GM12865 (cell line): ENCODE data around the gene PDE4D.
A peak's percentile ranks its signal among the peaks of the same experiment; 100 is the strongest.
"Not testable (repeated sequence)": the region's sequence is repeated elsewhere in the genome, so short reads cannot be mapped to it uniquely, and the experiment has no call there.

Experiments used
- DNase-seq: peaks from one replicate; pipeline ENCODE4 v3.0.0; 2010; ENCODE audit warnings: low read depth
- H3K4me3 ChIP-seq: 2 replicates; pipeline ENCODE4 v1.5.1; 2011; ENCODE audit warnings: mild to moderate bottlenecking, low read depth, low read length, control low read depth
- CTCF ChIP-seq: IDR thresholded peaks from 2 replicates; pipeline ENCODE4 v1.5.1; 2011; ENCODE audit warnings: low read length, control low read depth, low read depth, inconsistent platforms; ENCODE audit not compliant: insufficient read depth; ENCODE audit errors: missing control alignments

PDE4D gene

GRCh38 chr5:59464969-59465368 lies 428.6 kb downstream of the PDE4D start:
- no peak for DNase-seq
- no peak overlapping the region for H3K4me3 ChIP-seq
- no peak for TF ChIP-seq CTCF

GRCh38 chr5:59463618-59464166 lies 429.8 kb downstream of the PDE4D start:
- DNase-seq, H3K4me3 ChIP-seq: not testable (repeated sequence)

- DNase-seq: no peak
- H3K4me3 ChIP-seq: no peak overlapping the region
- no peak for TF ChIP-seq CTCF
These were observed 430.6 kb downstream of the PDE4D start for GRCh38 chr5:59462956-59463355.

GRCh38 chr5:59460368-59461153 lies 433.0 kb downstream of the PDE4D start:
- no peak for DNase-seq
- TF ChIP-seq CTCF: no peak

GRCh38 chr5:59458966-59459729 lies 434.4 kb downstream of the PDE4D start:
- DNase-seq: no peak
- TF ChIP-seq CTCF: no peak
- H3K4me3 ChIP-seq: no peak overlapping the region

More at GRCh38 chr5:59460368-59461153, 433.0 kb downstream of the PDE4D start:
- no peak overlapping the region for H3K4me3 ChIP-seq

GRCh38 chr5:59458321-59458720 lies 435.2 kb downstream of the PDE4D start:
- H3K4me3 ChIP-seq: no peak overlapping the region
- no peak for TF ChIP-seq CTCF
- no peak for DNase-seq

GRCh38 chr5:59449905-59450644 lies 443.5 kb downstream of the PDE4D start:
- DNase-seq: peak; percentile 7
- H3K4me3 ChIP-seq: no peak overlapping the region
- TF ChIP-seq CTCF: peak; percentile 12
